ENCODE results near the gene CD28. TPM values are rescaled to one million over a fixed set of nuclear protein-coding genes. Genes with fewer than 3 reads are reported as not detected.
"Not testable (repeated sequence)": the region's sequence is repeated elsewhere in the genome, so short reads cannot be mapped to it uniquely, and the experiment has no call there.

Gene CD28
- total RNA-seq, 1 donor from 2014 or later: 1.5 TPM

- DNase-seq (ENCODE audit: low spot score) (no peak), ATAC-seq (no peak)
Measured at GRCh38 chr2:203743441-203743981, 37.1 kb downstream of the CD28 start.

- DNase-seq (ENCODE audit: low spot score) (no peak), ATAC-seq (no peak)
Measured at GRCh38 chr2:203744091-203744490, 37.7 kb downstream of the CD28 start.

- no peak for ATAC-seq
- DNase-seq (ENCODE audit: low spot score): no peak
Measured at GRCh38 chr2:203745267-203745666, 38.8 kb downstream of the CD28 start.

GRCh38 chr2:203748331-203749126 is 42.1 kb downstream of the CD28 start:
- no peak for ATAC-seq

GRCh38 chr2:203750346-203751068 is 44.1 kb downstream of the CD28 start:
- no peak for ATAC-seq
- DNase-seq (ENCODE audit: low spot score): no peak

More at GRCh38 chr2:203748331-203749126, 42.1 kb downstream of the CD28 start:
- DNase-seq (ENCODE audit: low spot score): no peak

GRCh38 chr2:203751685-203752271 is 45.3 kb downstream of the CD28 start:
- no peak for DNase-seq (ENCODE audit: low spot score)
- no peak for ATAC-seq

- no peak for DNase-seq (ENCODE audit: low spot score)
- ATAC-seq: no peak
Measured at GRCh38 chr2:203756161-203756560, 49.7 kb downstream of the CD28 start.

- DNase-seq (ENCODE audit: low spot score): no peak
- no peak for ATAC-seq
Measured at GRCh38 chr2:203758841-203759689, 52.6 kb downstream of the CD28 start.

GRCh38 chr2:203759690-203760365 is 53.4 kb downstream of the CD28 start:
- no peak for ATAC-seq
- no peak for DNase-seq (ENCODE audit: low spot score)

GRCh38 chr2:203761121-203761520 is 54.7 kb downstream of the CD28 start:
- DNase-seq (ENCODE audit: low spot score): no peak
- ATAC-seq: no peak

GRCh38 chr2:203763241-203763937 is 57.0 kb downstream of the CD28 start:
- no peak for DNase-seq (ENCODE audit: low spot score)
- ATAC-seq: no peak

GRCh38 chr2:203763938-203764664 is 57.7 kb downstream of the CD28 start:
- ATAC-seq: no peak

GRCh38 chr2:203772456-203773165 is 66.2 kb downstream of the CD28 start:
- no peak for ATAC-seq
- no peak for DNase-seq (ENCODE audit: low spot score)

More at GRCh38 chr2:203763938-203764664, 57.7 kb downstream of the CD28 start:
- DNase-seq (ENCODE audit: low spot score): no peak

- no peak for DNase-seq (ENCODE audit: low spot score)
- ATAC-seq: no peak
Measured at GRCh38 chr2:203774760-203775159, 68.3 kb downstream of the CD28 start.

- ATAC-seq: no peak
- DNase-seq (ENCODE audit: low spot score): no peak
Measured at GRCh38 chr2:203775684-203776083, 69.2 kb downstream of the CD28 start.

- ATAC-seq: no peak
Measured at GRCh38 chr2:203777030-203777429, 70.6 kb downstream of the CD28 start.

GRCh38 chr2:203779477-203780073 is 73.1 kb downstream of the CD28 start:
- not testable (repeated sequence) for DNase-seq (ENCODE audit: low spot score); ATAC-seq

More at GRCh38 chr2:203777030-203777429, 70.6 kb downstream of the CD28 start:
- no peak for DNase-seq (ENCODE audit: low spot score)

- no peak for ATAC-seq
- DNase-seq (ENCODE audit: low spot score): no peak
Measured at GRCh38 chr2:203780231-203780630, 73.8 kb downstream of the CD28 start.
